HEK293 (cell line): Measurements from ENCODE around the gene ISOC1.

Experiments
- CTCF ChIA-PET: fragments of 350-600 bp; formaldehyde crosslinking; extraction: SDS; loops from one replicate; lab custom pipeline; 2021; ENCODE audit warnings: antibody characterized with exemption; lab: Yijun Ruan, JAX
- POLR2A ChIA-PET: fragments of 300-600 bp; formaldehyde crosslinking; extraction: SDS; loops from one replicate; lab custom pipeline; 2020; ENCODE audit warnings: antibody characterized with exemption, inconsistent platforms; lab: Yijun Ruan, JAX
- H3K27ac ChIP-seq: fragments of 200-500 bp; sonication (Bioruptor generic); 2 replicates; pipeline ENCODE4 v1.5.1; 2014; ENCODE audit warnings: low read depth, low read length, control low read depth, inconsistent platforms; ENCODE audit errors: extremely low read depth
- H3K36me3 ChIP-seq, 2 experiments: fragments of 200-500 bp in 1 of 2; sonication (Bioruptor generic) in 1 of 2; 1 replicate in 1 of 2; 2 replicates in 1 of 2; pipeline ENCODE4 v1.5.1; 2014 to 2017; ENCODE audit warnings: inconsistent platforms in 2 of 2, low read length in 2 of 2; ENCODE audit not compliant: control insufficient read depth in 2 of 2, insufficient read depth in 1 of 2
- H3K4me1 ChIP-seq: fragments of 200-500 bp; sonication (Bioruptor generic); 2 replicates; pipeline ENCODE4 v1.5.1; 2014; ENCODE audit warnings: mild to moderate bottlenecking, low read length, inconsistent platforms; ENCODE audit not compliant: control insufficient read depth, insufficient read depth
- H3K4me3 ChIP-seq: 2 replicates; pipeline ENCODE4 v1.5.1; 2011; ENCODE audit warnings: low read depth, mild to moderate bottlenecking, control low read depth, low read length, moderate library complexity
- H3K9me3 ChIP-seq: fragments of 200-500 bp; sonication (Bioruptor generic); 2 replicates; pipeline ENCODE4 v1.5.1; 2014; ENCODE audit warnings: low read depth, low read length, inconsistent platforms; ENCODE audit not compliant: control insufficient read depth, insufficient read depth
- BCL11B ChIP-seq: fragments of 450-650 bp; formaldehyde crosslinking; IDR thresholded peaks from 2 replicates; pipeline ENCODE4 v1.5.1; 2016; ENCODE audit warnings: low read depth, missing biosample characterization, missing genetic modification characterization
- GLIS2 ChIP-seq: fragments of 450-650 bp; formaldehyde crosslinking; IDR thresholded peaks from 2 replicates; pipeline ENCODE4 v1.5.1; 2016; ENCODE audit warnings: missing biosample characterization, missing genetic modification characterization
- PBX3 ChIP-seq: sonication (generic); formaldehyde crosslinking; IDR thresholded peaks from 2 replicates; pipeline ENCODE4 v1.8.1; 2022; ENCODE audit warnings: mild to moderate bottlenecking, moderate library complexity, missing genetic modification reagents
- PRDM1 ChIP-seq: fragments of 450-650 bp; formaldehyde crosslinking; IDR thresholded peaks from 2 replicates; pipeline ENCODE4; 2016; ENCODE audit warnings: missing biosample characterization, missing genetic modification characterization
- ZBTB1 ChIP-seq: fragments of 450-650 bp; formaldehyde crosslinking; IDR thresholded peaks from 2 replicates; pipeline ENCODE4 v1.5.1; 2016; ENCODE audit warnings: missing biosample characterization, missing genetic modification characterization
- ZFHX2 ChIP-seq: fragments of 450-650 bp; formaldehyde crosslinking; conservative IDR thresholded peaks from 2 replicates; pipeline ENCODE4 v1.5.1; 2016; ENCODE audit warnings: missing biosample characterization, missing genetic modification characterization
- ZIC2 ChIP-seq: fragments of 450-650 bp; formaldehyde crosslinking; IDR thresholded peaks from 2 replicates; pipeline ENCODE4 v1.5.1; 2016; ENCODE audit warnings: missing biosample characterization, missing genetic modification characterization
- ZNF24 ChIP-seq: fragments of 450-650 bp; formaldehyde crosslinking; IDR thresholded peaks from 2 replicates; pipeline ENCODE4 v1.5.1; 2016; ENCODE audit warnings: missing biosample characterization, missing genetic modification characterization
- ZNF292 ChIP-seq: fragments of 450-650 bp; formaldehyde crosslinking; IDR thresholded peaks from 2 replicates; pipeline ENCODE4 v1.5.1; 2016; ENCODE audit warnings: low read depth, missing biosample characterization, missing genetic modification characterization, borderline replicate concordance
- ZNF658 ChIP-seq: fragments of 450-650 bp; formaldehyde crosslinking; IDR thresholded peaks from 2 replicates; pipeline ENCODE4; 2016; ENCODE audit warnings: missing biosample characterization, missing genetic modification characterization
- ZNF670 ChIP-seq: fragments of 450-650 bp; formaldehyde crosslinking; IDR thresholded peaks from 2 replicates; pipeline ENCODE4 v1.5.1; 2016; ENCODE audit warnings: missing biosample characterization, missing genetic modification characterization, low read depth
- ZNF776 ChIP-seq: fragments of 450-650 bp; formaldehyde crosslinking; IDR thresholded peaks from 2 replicates; pipeline ENCODE4 v1.5.0; 2017; ENCODE audit warnings: missing biosample characterization, missing genetic modification characterization, borderline replicate concordance
- ZSCAN30 ChIP-seq: fragments of 450-650 bp; IDR thresholded peaks from 2 replicates; pipeline ENCODE4 v1.5.1; 2018; ENCODE audit warnings: missing biosample characterization, mild to moderate bottlenecking, missing genetic modification characterization, moderate library complexity
- TF ChIP-seq, protein P1 (sequence below): fragments of 450-650 bp; formaldehyde crosslinking; IDR thresholded peaks from 2 replicates; pipeline ENCODE4 v1.5.1; 2016; ENCODE audit warnings: missing biosample characterization, missing genetic modification characterization
- TF ChIP-seq, protein P2 (sequence below): fragments of 450-650 bp; formaldehyde crosslinking; IDR thresholded peaks from 2 replicates; pipeline ENCODE4; 2016; ENCODE audit warnings: missing biosample characterization, missing genetic modification characterization
- TF ChIP-seq, protein P3 (sequence below): fragments of 450-650 bp; formaldehyde crosslinking; conservative IDR thresholded peaks from 2 replicates; pipeline ENCODE4 v1.5.1; 2016; ENCODE audit warnings: low read depth, missing biosample characterization, missing genetic modification characterization
- TF ChIP-seq, protein P4 (sequence below): fragments of 450-650 bp; formaldehyde crosslinking; IDR thresholded peaks from 2 replicates; pipeline ENCODE4 v1.5.1; 2016; ENCODE audit warnings: missing biosample characterization, missing genetic modification characterization
- TF ChIP-seq, protein P5 (sequence below): fragments of 450-650 bp; formaldehyde crosslinking; conservative IDR thresholded peaks from 2 replicates; pipeline ENCODE4 v1.5.1; 2016; ENCODE audit warnings: low read depth, missing biosample characterization, missing genetic modification characterization

ISOC1 gene

GRCh38 chr5:129122560-129122959 is 28.0 kb downstream of the ISOC1 start:
- no peak overlapping the region for H3K27ac ChIP-seq
- TF ChIP-seq ZNF658 (tag by site-specific recombination) = no peak
- no peak for TF ChIP-seq ZSCAN30 (tag by site-specific recombination)
- TF ChIP-seq ZIC2 = no peak
- TF ChIP-seq, protein P1, sequence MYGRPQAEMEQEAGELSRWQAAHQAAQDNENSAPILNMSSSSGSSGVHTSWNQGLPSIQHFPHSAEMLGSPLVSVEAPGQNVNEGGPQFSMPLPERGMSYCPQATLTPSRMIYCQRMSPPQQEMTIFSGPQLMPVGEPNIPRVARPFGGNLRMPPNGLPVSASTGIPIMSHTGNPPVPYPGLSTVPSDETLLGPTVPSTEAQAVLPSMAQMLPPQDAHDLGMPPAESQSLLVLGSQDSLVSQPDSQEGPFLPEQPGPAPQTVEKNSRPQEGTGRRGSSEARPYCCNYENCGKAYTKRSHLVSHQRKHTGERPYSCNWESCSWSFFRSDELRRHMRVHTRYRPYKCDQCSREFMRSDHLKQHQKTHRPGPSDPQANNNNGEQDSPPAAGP (tag by site-specific recombination) = no peak
- TF ChIP-seq, protein P2, sequence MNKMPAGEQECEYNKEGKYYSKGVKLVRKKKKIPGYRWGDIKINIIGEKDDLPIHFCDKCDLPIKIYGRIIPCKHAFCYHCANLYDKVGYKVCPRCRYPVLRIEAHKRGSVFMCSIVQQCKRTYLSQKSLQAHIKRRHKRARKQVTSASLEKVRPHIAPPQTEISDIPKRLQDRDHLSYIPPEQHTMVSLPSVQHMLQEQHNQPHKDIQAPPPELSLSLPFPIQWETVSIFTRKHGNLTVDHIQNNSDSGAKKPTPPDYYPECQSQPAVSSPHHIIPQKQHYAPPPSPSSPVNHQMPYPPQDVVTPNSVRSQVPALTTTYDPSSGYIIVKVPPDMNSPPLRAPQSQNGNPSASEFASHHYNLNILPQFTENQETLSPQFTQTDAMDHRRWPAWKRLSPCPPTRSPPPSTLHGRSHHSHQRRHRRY (tag by site-specific recombination) = no peak
- TF ChIP-seq ZNF24 (tag by site-specific recombination) = no peak
- no peak for TF ChIP-seq ZNF292
- TF ChIP-seq ZBTB1 (tag by site-specific recombination) = no peak
- TF ChIP-seq, protein P3, sequence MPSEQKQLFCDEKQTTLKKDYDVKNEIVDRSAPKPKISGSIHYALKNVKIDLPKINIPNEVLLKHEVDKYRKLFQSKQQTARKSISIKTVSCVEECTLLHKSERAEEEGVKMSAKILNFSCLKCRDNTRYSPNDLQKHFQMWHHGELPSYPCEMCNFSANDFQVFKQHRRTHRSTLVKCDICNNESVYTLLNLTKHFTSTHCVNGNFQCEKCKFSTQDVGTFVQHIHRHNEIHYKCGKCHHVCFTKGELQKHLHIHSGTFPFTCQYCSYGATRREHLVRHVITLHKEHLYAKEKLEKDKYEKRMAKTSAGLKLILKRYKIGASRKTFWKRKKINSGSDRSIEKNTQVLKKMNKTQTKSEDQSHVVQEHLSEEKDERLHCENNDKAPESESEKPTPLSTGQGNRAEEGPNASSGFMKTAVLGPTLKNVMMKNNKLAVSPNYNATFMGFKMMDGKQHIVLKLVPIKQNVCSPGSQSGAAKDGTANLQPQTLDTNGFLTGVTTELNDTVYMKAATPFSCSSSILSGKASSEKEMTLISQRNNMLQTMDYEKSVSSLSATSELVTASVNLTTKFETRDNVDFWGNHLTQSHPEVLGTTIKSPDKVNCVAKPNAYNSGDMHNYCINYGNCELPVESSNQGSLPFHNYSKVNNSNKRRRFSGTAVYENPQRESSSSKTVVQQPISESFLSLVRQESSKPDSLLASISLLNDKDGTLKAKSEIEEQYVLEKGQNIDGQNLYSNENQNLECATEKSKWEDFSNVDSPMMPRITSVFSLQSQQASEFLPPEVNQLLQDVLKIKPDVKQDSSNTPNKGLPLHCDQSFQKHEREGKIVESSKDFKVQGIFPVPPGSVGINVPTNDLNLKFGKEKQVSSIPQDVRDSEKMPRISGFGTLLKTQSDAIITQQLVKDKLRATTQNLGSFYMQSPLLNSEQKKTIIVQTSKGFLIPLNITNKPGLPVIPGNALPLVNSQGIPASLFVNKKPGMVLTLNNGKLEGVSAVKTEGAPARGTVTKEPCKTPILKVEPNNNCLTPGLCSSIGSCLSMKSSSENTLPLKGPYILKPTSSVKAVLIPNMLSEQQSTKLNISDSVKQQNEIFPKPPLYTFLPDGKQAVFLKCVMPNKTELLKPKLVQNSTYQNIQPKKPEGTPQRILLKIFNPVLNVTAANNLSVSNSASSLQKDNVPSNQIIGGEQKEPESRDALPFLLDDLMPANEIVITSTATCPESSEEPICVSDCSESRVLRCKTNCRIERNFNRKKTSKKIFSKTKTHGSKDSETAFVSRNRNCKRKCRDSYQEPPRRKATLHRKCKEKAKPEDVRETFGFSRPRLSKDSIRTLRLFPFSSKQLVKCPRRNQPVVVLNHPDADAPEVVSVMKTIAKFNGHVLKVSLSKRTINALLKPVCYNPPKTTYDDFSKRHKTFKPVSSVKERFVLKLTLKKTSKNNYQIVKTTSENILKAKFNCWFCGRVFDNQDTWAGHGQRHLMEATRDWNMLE (tag by site-specific recombination) = no peak
- TF ChIP-seq, all 188 proteins: peak for 0
- CTCF ChIA-PET = no interaction called here
- H3K9me3 ChIP-seq = no peaks in the 10 kb centered on the region
- no peaks in the 10 kb centered on the region for H3K36me3 ChIP-seq
- POLR2A ChIA-PET = no interaction called here
- 0 out of 2 replicates have a peak, but pooled peaks cover 3% of the 10 kb centered on the region for H3K4me1 ChIP-seq
- H3K4me3 ChIP-seq = no peak overlapping the region

- Histone ChIP-seq H3K9me3 (no peaks in the 10 kb centered on the region), H3K4me3 (no peak overlapping the region), H3K36me3 (no peaks in the 10 kb centered on the region), H3K27ac (no peak overlapping the region), H3K4me1 (no peaks in the 10 kb centered on the region)
- ChIA-PET CTCF (interaction anchor here (0.9 to 2.2 kb wide), 5 partner anchors 10 to 219 kb away, joined by 3 to 11 read pairs (median 5); no protein-coding TSS in a partner anchor), POLR2A (no interaction called here)
- no peak for TF ChIP-seq GLIS2
- no peak for TF ChIP-seq BCL11B (tag by site-specific recombination)
- no peak for TF ChIP-seq PBX3 (CRISPR knock-in tag)
- TF ChIP-seq, protein P4, sequence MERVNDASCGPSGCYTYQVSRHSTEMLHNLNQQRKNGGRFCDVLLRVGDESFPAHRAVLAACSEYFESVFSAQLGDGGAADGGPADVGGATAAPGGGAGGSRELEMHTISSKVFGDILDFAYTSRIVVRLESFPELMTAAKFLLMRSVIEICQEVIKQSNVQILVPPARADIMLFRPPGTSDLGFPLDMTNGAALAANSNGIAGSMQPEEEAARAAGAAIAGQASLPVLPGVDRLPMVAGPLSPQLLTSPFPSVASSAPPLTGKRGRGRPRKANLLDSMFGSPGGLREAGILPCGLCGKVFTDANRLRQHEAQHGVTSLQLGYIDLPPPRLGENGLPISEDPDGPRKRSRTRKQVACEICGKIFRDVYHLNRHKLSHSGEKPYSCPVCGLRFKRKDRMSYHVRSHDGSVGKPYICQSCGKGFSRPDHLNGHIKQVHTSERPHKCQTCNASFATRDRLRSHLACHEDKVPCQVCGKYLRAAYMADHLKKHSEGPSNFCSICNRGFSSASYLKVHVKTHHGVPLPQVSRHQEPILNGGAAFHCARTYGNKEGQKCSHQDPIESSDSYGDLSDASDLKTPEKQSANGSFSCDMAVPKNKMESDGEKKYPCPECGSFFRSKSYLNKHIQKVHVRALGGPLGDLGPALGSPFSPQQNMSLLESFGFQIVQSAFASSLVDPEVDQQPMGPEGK (tag by site-specific recombination) = no peak
- no peak for TF ChIP-seq ZFHX2 (tag by site-specific recombination)
- no peak for TF ChIP-seq ZNF670 (tag by site-specific recombination)
- no peak for TF ChIP-seq ZNF776 (tag by site-specific recombination)
- TF ChIP-seq, protein P5, sequence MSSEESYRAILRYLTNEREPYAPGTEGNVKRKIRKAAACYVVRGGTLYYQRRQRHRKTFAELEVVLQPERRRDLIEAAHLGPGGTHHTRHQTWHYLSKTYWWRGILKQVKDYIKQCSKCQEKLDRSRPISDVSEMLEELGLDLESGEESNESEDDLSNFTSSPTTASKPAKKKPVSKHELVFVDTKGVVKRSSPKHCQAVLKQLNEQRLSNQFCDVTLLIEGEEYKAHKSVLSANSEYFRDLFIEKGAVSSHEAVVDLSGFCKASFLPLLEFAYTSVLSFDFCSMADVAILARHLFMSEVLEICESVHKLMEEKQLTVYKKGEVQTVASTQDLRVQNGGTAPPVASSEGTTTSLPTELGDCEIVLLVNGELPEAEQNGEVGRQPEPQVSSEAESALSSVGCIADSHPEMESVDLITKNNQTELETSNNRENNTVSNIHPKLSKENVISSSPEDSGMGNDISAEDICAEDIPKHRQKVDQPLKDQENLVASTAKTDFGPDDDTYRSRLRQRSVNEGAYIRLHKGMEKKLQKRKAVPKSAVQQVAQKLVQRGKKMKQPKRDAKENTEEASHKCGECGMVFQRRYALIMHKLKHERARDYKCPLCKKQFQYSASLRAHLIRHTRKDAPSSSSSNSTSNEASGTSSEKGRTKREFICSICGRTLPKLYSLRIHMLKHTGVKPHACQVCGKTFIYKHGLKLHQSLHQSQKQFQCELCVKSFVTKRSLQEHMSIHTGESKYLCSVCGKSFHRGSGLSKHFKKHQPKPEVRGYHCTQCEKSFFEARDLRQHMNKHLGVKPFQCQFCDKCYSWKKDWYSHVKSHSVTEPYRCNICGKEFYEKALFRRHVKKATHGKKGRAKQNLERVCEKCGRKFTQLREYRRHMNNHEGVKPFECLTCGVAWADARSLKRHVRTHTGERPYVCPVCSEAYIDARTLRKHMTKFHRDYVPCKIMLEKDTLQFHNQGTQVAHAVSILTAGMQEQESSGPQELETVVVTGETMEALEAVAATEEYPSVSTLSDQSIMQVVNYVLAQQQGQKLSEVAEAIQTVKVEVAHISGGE = no peak
- TF ChIP-seq PRDM1 (tag by site-specific recombination) = no peak
These were observed 30.1 kb downstream of the ISOC1 start for GRCh38 chr5:129124608-129125007.
